ENCODE data around the gene PRR3. TPM values are rescaled to one million over a fixed set of nuclear protein-coding genes. Genes with fewer than 3 reads are reported as not detected.
"Not testable (repeated sequence)": the region's sequence is repeated elsewhere in the genome, so short reads cannot be mapped to it uniquely, and the experiment has no call there.

Gene PRR3
- total RNA-seq, 4 donors from 2014 or later = 8.0 to 10.3 (median 8.8) TPM

DNA sequence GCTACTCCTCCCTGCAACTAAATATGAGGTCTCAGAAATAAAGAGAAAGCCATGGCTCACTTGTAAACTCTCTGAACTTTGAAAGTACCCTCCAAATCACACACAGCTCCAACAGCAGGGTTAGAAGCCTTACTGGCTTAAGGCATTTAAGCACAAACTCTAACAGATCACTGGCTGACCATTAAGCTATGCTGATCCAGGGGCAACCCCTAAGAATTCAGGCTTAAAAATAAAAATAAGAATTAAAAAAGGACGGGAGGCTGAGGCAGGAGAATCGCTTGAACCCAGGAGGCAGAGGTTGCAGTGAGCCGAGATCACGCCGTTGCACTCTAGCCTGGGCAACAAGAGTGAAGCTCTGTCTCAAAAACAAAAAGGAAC is 45.9 kb upstream of the PRR3 start:
- H3K27ac ChIP-seq = peak overlapping the region in 1 of 4 donors; percentile 2
- 47 to 55% methylated on average over 5 of the region's 5 CpGs for WGBS, 2 donors
- H3K27me3 ChIP-seq = no peaks in the 10 kb centered on the region
- no peak overlapping the region for H3K4me3 ChIP-seq
- peaks cover 0 to 15% (median 5%) of the 10 kb centered on the region in 4 donors for H3K4me1 ChIP-seq
- no peaks in the 10 kb centered on the region for H3K9me3 ChIP-seq
- DNase-seq (ENCODE audit: low spot score in 2 of 2) = no peak
- no peak for TF ChIP-seq EP300 (IDR thresholded peaks at IDR 0.05)
- TF ChIP-seq, protein P1, sequence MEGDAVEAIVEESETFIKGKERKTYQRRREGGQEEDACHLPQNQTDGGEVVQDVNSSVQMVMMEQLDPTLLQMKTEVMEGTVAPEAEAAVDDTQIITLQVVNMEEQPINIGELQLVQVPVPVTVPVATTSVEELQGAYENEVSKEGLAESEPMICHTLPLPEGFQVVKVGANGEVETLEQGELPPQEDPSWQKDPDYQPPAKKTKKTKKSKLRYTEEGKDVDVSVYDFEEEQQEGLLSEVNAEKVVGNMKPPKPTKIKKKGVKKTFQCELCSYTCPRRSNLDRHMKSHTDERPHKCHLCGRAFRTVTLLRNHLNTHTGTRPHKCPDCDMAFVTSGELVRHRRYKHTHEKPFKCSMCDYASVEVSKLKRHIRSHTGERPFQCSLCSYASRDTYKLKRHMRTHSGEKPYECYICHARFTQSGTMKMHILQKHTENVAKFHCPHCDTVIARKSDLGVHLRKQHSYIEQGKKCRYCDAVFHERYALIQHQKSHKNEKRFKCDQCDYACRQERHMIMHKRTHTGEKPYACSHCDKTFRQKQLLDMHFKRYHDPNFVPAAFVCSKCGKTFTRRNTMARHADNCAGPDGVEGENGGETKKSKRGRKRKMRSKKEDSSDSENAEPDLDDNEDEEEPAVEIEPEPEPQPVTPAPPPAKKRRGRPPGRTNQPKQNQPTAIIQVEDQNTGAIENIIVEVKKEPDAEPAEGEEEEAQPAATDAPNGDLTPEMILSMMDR (IDR thresholded peaks at IDR 0.05) = no peak
- TF ChIP-seq POLR2A (IDR thresholded peaks at IDR 0.05) = no peak
- no peaks in the 10 kb centered on the region for H3K36me3 ChIP-seq

DNA sequence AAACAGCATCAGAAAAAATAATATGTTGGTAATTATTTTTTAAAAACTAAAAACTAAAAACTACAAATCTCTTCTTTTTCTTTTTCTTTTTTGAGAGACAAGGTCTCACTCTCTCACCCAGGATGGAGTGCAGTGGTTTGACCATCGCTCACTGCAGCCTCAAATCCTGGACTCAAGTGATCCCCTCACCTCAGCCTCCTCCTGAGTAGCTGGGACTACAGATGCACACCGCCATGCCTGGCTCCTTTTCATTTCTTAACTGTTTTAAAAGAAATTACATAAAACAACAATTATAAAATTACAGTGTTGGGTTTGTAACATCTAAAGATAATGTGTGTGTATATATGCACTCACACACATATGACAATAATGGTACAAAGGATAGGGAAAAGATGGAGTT is 43.6 kb upstream of the PRR3 start:
- peaks cover 0 to 3% (median 0%) of the 10 kb centered on the region in 4 donors for H3K9me3 ChIP-seq
- no peaks in the 10 kb centered on the region for H3K36me3 ChIP-seq
- H3K27ac ChIP-seq = no peak overlapping the region
- no peak overlapping the region for H3K4me3 ChIP-seq
- H3K4me1 ChIP-seq = peaks cover 0 to 15% (median 5%) of the 10 kb centered on the region in 4 donors
- DNase-seq (ENCODE audit: low spot score in 2 of 2) = no peak
- no peaks in the 10 kb centered on the region for H3K27me3 ChIP-seq
- 95% methylated on average over 2 of the region's 2 CpGs for WGBS, 2 donors
- TF ChIP-seq EP300 (IDR thresholded peaks at IDR 0.05) (no peak), POLR2A (IDR thresholded peaks at IDR 0.05) (no peak)

- no peaks in the 10 kb centered on the region for H3K36me3 ChIP-seq
- 31 to 34% methylated on average over 4 of the region's 4 CpGs for WGBS, 2 donors
- no peak for TF ChIP-seq POLR2A (IDR thresholded peaks at IDR 0.05)
- no peak for TF ChIP-seq EP300 (IDR thresholded peaks at IDR 0.05)
- TF ChIP-seq, protein P1 (IDR thresholded peaks at IDR 0.05) = no peak
- DNase-seq (ENCODE audit: low spot score in 2 of 2) = no peak
- H3K4me3 ChIP-seq = no peak overlapping the region
- H3K4me1 ChIP-seq = peaks cover 0 to 6% (median 4%) of the 10 kb centered on the region in 4 donors
- H3K9me3 ChIP-seq = peaks cover 0 to 6% (median 0%) of the 10 kb centered on the region in 4 donors
- no peaks in the 10 kb centered on the region for H3K27me3 ChIP-seq
- H3K27ac ChIP-seq = peak overlapping the region; percentile 49 to 95 (median 90)
Measured at GRCh38 chr6:30515106-30515505, 42.0 kb upstream of the PRR3 start.

GRCh38 chr6:30515944-30516753 is 40.9 kb upstream of the PRR3 start:
- TF ChIP-seq POLR2A (IDR thresholded peaks at IDR 0.05) (peak in 1 of 2 donors; percentile 71), EP300 (IDR thresholded peaks at IDR 0.05) (peak; percentile 67 to 95)
- TF ChIP-seq, protein P1 (IDR thresholded peaks at IDR 0.05) = peak in 1 of 5 experiments; percentile 14
- 7 to 11% methylated on average over 33 of the region's 33 CpGs for WGBS, 2 donors
- no peaks in the 10 kb centered on the region for H3K27me3 ChIP-seq
- no peaks in the 10 kb centered on the region for H3K36me3 ChIP-seq
- peak overlapping the region; percentile 24 to 52 (median 48) for H3K4me3 ChIP-seq
- H3K4me1 ChIP-seq = peaks cover 0 to 6% (median 2%) of the 10 kb centered on the region in 4 donors
- DNase-seq (ENCODE audit: low spot score in 2 of 2) = peak; percentile 85 to 94
- peaks cover 0 to 6% (median 0%) of the 10 kb centered on the region in 4 donors for H3K9me3 ChIP-seq
- H3K27ac ChIP-seq = peak overlapping the region; percentile 49 to 95 (median 90)

DNA sequence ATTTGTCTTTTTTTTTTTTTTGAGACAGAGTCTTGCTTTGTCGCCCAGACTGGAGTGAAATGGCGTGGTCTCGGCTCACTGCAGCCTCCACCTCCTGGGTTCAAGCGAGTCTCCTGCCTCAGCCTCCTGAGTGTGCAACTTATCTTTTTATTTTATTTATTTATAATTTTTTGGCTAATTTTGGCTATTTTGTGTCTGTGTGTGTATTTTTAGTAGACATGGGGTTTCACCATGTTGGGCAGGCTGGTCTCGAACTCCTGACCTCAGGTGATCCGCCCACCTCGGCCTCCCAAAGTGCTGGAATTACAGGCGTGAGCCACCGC is 40.4 kb upstream of the PRR3 start:
- DNase-seq (ENCODE audit: low spot score in 2 of 2); H3K27me3 ChIP-seq; H3K9me3 ChIP-seq; H3K36me3 ChIP-seq; H3K4me1 ChIP-seq: not testable (repeated sequence)
- peak overlapping the region in 3 of 4 donors; percentile 24 to 52 (median 46) for H3K4me3 ChIP-seq
- WGBS, 2 donors = 55 to 58% methylated on average over 9 of the region's 9 CpGs
- peak overlapping the region; percentile 49 to 95 (median 90) for H3K27ac ChIP-seq

GRCh38 chr6:30517767-30518504 is 39.2 kb upstream of the PRR3 start:
- not testable (repeated sequence) for H3K9me3 ChIP-seq; H3K4me3 ChIP-seq; H3K4me1 ChIP-seq; H3K27me3 ChIP-seq; H3K36me3 ChIP-seq; DNase-seq (ENCODE audit: low spot score in 2 of 2)
- H3K27ac ChIP-seq = peak overlapping the region in 1 of 4 donors; percentile 87
- WGBS, 2 donors = 89 to 90% methylated on average over 13 to 19 of the region's 21 CpGs

DNA sequence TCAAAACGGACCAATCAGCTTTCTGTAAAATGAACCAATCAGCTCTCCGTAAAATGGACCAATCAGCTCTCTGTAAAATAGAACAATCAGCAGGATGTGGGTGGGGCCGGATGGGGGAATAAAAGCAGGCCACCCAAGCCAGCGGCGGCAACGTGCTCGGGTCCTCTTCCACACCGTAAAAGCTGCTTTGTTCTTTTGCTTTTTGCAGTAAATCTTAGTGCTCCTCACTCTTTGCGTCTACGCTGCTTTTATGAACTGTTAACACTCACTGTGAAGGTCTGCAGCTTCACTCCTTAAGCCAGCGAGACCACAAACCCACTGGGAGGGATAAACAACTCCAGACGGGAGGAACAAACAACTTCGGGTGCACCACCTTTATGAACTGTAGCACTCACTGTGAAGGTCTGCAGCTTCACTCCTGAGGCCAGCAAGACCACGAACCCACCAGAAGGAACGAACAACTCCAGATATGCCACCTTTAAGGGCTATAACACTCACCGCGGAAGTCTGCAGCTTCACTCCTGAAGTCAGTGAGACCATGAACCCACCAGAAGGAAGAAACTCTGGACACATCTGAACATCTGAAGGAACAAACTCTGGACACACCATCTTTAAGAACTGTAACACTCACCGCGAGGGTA is 38.5 kb upstream of the PRR3 start:
- not testable (repeated sequence) for H3K9me3 ChIP-seq; H3K27me3 ChIP-seq; H3K27ac ChIP-seq; DNase-seq (ENCODE audit: low spot score in 2 of 2); H3K4me1 ChIP-seq; H3K36me3 ChIP-seq; H3K4me3 ChIP-seq
- 67 to 68% methylated on average over 19 of the region's 19 CpGs for WGBS, 2 donors

Data from tibial nerve (tissue), 4 donors.